HG02852 (cell line): ENCODE measurements around the gene NSUN2.

Experiments used
- ATAC-seq: cut with Tn5 transposase; IDR thresholded peaks from one replicate; pipeline ENCODE4 v1.9.1; 2021; ENCODE audit warnings: mild to moderate bottlenecking, moderate library complexity; ENCODE audit not compliant: unreplicated experiment

Gene NSUN2

GRCh38 chr5:6567068-6567467 is 65.8 kb downstream of the NSUN2 start:
- ATAC-seq: no peak

GRCh38 chr5:6565492-6565891 is 67.4 kb downstream of the NSUN2 start:
- no peak for ATAC-seq

- ATAC-seq: no peak
These were observed 74.9 kb downstream of the NSUN2 start for GRCh38 chr5:6557807-6558575.

GRCh38 chr5:6556802-6557102 is 76.1 kb downstream of the NSUN2 start:
- no peak for ATAC-seq

- no peak for ATAC-seq
These were observed 76.6 kb downstream of the NSUN2 start for GRCh38 chr5:6556089-6556801.

GRCh38 chr5:6554812-6555211 is 78.0 kb downstream of the NSUN2 start:
- ATAC-seq: no peak

GRCh38 chr5:6553972-6554371 is 78.9 kb downstream of the NSUN2 start:
- no peak for ATAC-seq

GRCh38 chr5:6552612-6553011 is 80.2 kb downstream of the NSUN2 start:
- ATAC-seq: no peak

- no peak for ATAC-seq
These were observed 80.9 kb downstream of the NSUN2 start for GRCh38 chr5:6551955-6552313.

GRCh38 chr5:6551287-6551954 is 81.4 kb downstream of the NSUN2 start:
- no peak for ATAC-seq

- ATAC-seq: no peak
These were observed 82.2 kb downstream of the NSUN2 start for GRCh38 chr5:6550628-6551027.
